Type B pancreatic cell (in vitro differentiated cells): Measurements from ENCODE around the gene KRTAP24-1. TPM values are rescaled to one million over a fixed set of nuclear protein-coding genes. Genes with fewer than 3 reads are reported as not detected.

ENCODE experiments used
- DNase-seq: peaks from one replicate; pipeline ENCODE4 v3.0.0; 2021; ENCODE audit warnings: mixed read lengths; ENCODE audit not compliant: unreplicated experiment; ENCODE audit errors: extremely low spot score
- H3K27ac Mint-ChIP-seq: 2 replicates; pipeline ENCODE4 v1.8.0; 2021; ENCODE audit warnings: mild to moderate bottlenecking, mixed read lengths
- H3K27me3 Mint-ChIP-seq: 2 replicates; pipeline ENCODE4 v1.8.0; 2021; ENCODE audit warnings: mixed read lengths
- H3K36me3 Mint-ChIP-seq: 2 replicates; pipeline ENCODE4 v1.8.0; 2021; ENCODE audit warnings: mixed read lengths
- H3K4me1 Mint-ChIP-seq: one replicate; pipeline ENCODE4 v1.8.0; 2021; ENCODE audit warnings: mixed read lengths; ENCODE audit not compliant: unreplicated experiment
- H3K4me3 Mint-ChIP-seq: 2 replicates; pipeline ENCODE4 v1.8.0; 2021; ENCODE audit warnings: mild to moderate bottlenecking, mixed read lengths
- H3K9me3 Mint-ChIP-seq: 2 replicates; pipeline ENCODE4 v1.8.0; 2021; ENCODE audit warnings: mixed read lengths
- CTCF ChIP-seq: fragments of 200-600 bp; sonication (generic); conservative IDR thresholded peaks from 2 replicates; pipeline ENCODE4 v1.5.0; 2021; ENCODE audit warnings: antibody characterized with exemption, mild to moderate bottlenecking
- total RNA-seq: library from RNA; stranded (reverse); gene quantifications from 2 replicates; pipeline ENCODE4 v1.2.1, GENCODE V29; 2021; ENCODE audit warnings: low replicate concordance

The KRTAP24-1 gene
- total RNA-seq, 1 donor from 2014 or later, result not detected

DNA sequence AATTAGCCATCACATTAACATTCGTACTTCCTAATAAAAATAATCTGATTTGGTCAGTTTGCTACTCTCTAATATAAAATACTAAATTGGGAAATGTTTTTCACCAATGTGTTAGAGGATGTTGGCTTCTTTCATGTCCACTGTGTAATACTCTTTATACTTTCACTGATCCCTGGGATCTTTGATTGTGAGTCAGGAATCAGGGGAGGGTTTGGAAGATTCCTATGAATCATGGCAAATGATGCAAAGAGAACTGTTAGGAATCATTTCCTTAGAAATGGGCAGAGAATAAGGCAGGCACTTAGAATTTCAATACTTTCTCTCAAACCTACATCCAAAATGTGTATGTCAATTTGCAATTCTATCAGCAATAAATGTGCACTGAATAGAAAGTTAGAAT lies 31.0 kb downstream of the KRTAP24-1 start:
- DNase-seq, result no peak
- no peak for TF ChIP-seq CTCF
- Mint-ChIP-seq H3K27ac (no peak overlapping the region), H3K4me1 (no peaks in the 10 kb centered on the region), H3K9me3 (no peaks in the 10 kb centered on the region), H3K4me3 (no peak overlapping the region), H3K27me3 (no peaks in the 10 kb centered on the region), H3K36me3 (no peaks in the 10 kb centered on the region)

- no peaks in the 10 kb centered on the region for H3K36me3 Mint-ChIP-seq
- H3K27me3 Mint-ChIP-seq, result no peaks in the 10 kb centered on the region
- no peaks in the 10 kb centered on the region for H3K9me3 Mint-ChIP-seq
- no peak overlapping the region for H3K27ac Mint-ChIP-seq
- no peaks in the 10 kb centered on the region for H3K4me1 Mint-ChIP-seq
- no peak for DNase-seq
- no peak overlapping the region for H3K4me3 Mint-ChIP-seq
- no peak for TF ChIP-seq CTCF
These were observed 32.8 kb downstream of the KRTAP24-1 start for GRCh38 chr21:30249936-30250335.

DNA sequence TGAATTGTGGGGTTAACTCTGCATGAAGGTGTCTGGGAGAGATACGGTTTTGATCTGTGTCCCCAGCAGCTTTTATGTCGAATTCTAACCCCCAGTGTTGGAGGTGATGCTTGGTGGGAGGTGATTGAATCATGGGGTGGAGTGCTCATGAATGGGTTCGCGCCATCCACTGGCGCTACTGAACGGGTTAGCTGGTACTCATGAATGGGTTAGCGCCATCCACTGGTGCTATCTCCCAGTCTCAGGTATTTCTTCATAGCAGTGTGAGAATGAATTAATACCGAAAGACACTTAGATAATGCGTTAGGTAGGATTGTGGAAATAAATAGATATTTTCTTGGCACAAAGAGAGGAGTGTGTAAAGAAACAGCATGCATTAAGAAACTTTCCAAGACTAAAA lies 33.9 kb downstream of the KRTAP24-1 start:
- TF ChIP-seq CTCF, result no peak
- no peaks in the 10 kb centered on the region for H3K27me3 Mint-ChIP-seq
- no peaks in the 10 kb centered on the region for H3K9me3 Mint-ChIP-seq
- H3K27ac Mint-ChIP-seq, result no peak overlapping the region
- no peak overlapping the region for H3K4me3 Mint-ChIP-seq
- no peaks in the 10 kb centered on the region for H3K4me1 Mint-ChIP-seq
- DNase-seq, result no peak
- no peaks in the 10 kb centered on the region for H3K36me3 Mint-ChIP-seq

DNA sequence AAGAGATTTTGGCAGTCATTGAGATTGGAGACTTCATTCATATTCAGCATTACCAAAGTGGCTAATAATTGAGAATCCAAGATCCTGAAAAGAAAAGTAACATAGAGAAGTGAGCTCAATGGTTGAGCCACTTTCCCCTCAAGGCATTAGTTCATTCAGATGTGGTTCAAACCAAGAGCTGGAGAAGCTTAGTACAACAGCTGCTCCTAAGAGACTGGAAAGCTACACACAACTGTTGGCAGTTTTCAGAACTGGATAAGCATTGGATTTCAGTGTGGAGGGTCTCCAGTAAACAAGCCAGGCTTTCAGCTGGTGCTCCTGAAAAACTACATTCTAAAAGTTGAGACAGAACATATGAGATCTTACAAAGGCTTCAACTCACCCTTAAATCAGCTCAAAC lies 37.7 kb downstream of the KRTAP24-1 start:
- no peak for TF ChIP-seq CTCF
- no peaks in the 10 kb centered on the region for H3K9me3 Mint-ChIP-seq
- H3K4me1 Mint-ChIP-seq, result no peaks in the 10 kb centered on the region
- H3K27me3 Mint-ChIP-seq, result no peaks in the 10 kb centered on the region
- DNase-seq, result no peak
- H3K4me3 Mint-ChIP-seq, result no peak overlapping the region
- no peaks in the 10 kb centered on the region for H3K36me3 Mint-ChIP-seq
- no peak overlapping the region for H3K27ac Mint-ChIP-seq

DNA sequence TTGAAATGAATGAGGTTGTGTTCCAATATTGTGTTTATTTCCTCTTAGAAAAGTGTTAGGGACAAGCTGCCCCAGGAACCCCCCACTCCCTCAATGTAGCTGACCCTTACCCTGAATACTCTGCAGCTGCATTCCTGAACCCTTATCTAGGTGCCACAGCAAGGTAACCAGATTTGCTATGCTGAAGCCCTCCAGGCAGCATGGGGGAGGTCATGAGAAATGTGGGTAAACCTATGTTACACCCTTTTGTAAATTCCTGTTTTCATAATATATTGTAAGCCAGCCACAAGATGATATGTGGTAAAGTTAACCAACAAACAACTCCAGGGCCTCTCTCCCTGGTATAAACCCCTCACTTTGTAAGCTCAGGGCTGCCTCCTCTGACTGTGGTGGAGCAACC lies 39.1 kb downstream of the KRTAP24-1 start:
- Mint-ChIP-seq H3K36me3 (no peaks in the 10 kb centered on the region), H3K27me3 (no peaks in the 10 kb centered on the region), H3K4me1 (no peaks in the 10 kb centered on the region), H3K4me3 (no peak overlapping the region), H3K9me3 (no peaks in the 10 kb centered on the region), H3K27ac (no peak overlapping the region)
- TF ChIP-seq CTCF, result no peak
- DNase-seq, result no peak

GRCh38 chr21:30240661-30241060 lies 42.1 kb downstream of the KRTAP24-1 start:
- DNase-seq, result no peak
- Mint-ChIP-seq H3K27me3 (no peaks in the 10 kb centered on the region), H3K27ac (no peak overlapping the region), H3K9me3 (no peaks in the 10 kb centered on the region), H3K4me1 (peaks cover 3% of the 10 kb centered on the region), H3K4me3 (no peak overlapping the region), H3K36me3 (no peaks in the 10 kb centered on the region)
- TF ChIP-seq CTCF, result no peak
